ENCODE data around the gene CA14.
"Not testable (repeated sequence)": the region's sequence is repeated elsewhere in the genome, so short reads cannot be mapped to it uniquely, and the experiment has no call there.

CA14 gene

DNA sequence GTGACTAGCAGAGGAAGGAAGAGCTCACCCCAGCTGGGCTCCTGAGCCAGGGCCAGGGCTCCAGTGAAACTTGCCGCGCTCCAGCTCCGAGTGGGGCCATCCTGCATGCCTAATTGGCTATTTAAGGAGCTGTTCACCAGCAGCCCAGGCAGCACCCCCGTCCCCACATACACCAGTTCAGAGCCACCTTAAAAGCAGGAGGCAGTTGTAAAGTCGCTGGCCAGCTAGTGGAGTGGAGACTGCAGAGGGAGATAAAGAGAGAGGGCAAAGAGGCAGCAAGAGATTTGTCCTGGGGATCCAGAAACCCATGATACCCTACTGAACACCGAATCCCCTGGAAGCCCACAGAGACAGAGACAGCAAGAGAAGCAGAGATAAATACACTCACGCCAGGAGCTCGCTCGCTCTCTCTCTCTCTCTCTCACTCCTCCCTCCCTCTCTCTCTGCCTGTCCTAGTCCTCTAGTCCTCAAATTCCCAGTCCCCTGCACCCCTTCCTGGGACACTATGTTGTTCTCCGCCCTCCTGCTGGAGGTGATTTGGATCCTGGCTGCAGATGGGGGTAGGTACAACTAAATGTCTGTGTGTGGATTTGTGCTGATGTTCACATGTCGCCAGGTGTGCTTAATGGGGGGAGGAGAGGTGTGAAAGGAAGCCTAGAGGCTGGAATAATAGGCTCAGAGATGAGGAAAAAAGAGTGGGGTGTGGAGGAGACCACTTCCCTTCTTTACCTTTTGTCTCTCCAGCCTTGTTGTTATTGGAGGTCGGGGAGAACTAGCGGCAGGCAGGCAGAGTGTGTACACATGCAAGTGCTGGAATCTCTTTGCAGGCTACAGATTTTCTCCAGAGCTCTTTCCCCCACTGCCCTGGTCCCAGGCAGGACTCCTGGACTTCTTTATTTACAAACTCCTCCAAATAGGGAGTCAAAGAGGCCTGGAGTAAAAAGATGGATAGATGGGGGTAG, at the start of gene CA14:
TSS of gene CA14 (plus strand) at position 151 of the 962 bp plus-strand sequence. CDS start at position 506, 355 bp downstream.
- DNase-seq: no peak

DNA sequence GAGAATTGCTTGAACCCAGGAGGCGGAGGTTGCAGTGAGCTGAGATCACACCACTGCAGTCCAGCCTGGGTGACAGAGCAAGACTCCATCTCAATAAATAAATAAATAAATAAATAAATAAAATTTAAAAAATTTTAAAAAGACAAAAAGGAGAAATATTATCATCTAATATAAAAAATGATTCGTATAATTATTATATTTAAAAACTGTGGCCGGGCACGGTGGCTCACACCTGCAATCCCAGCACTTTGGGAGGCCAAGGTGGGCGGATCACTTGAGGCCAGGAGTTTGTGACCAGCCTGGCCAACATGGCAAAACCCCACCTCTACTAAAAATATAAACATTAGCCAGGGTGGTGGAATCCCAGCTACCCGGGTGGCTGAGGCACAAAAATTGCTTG, 49.1 kb upstream of the CA14 start:
- not testable (repeated sequence) for DNase-seq

DNA sequence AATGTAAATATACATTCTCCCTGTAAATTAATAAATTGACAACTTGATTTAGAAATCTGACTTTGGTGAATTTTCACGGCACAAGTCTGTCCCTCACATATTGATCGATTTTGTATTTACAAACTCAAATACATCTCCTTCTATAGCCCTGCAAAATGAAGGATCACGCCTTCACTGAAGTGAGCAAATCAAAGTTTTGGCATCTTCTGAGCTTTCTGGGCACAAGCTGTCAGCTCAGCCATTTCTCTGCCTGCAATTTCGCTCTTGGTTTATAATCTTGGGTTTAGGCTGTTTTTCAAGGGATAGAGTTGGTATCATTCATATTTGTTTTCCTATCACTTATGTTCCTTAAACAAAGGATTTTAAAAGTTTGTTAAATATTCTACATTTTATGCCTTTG, 47.5 kb upstream of the CA14 start:
- no peak for DNase-seq

DNA sequence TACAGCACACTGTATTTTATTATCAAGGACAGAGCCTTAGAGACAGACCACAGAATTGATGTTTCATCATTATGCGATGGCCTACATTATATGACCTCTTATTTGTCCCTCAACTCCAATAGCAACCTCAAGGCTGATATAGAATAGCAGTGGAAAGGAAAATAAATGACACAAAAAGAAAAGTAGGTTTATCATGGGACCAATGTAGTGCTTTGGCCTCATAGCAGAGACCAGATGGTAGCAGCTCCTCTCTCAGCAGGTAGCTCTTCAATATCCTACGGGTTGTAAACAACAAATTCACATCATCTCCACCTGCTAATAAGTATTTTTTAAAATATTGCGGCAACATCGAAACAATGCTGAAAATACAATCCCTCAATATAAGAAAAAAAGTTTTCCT, 46.9 kb upstream of the CA14 start:
- DNase-seq: no peak

DNA sequence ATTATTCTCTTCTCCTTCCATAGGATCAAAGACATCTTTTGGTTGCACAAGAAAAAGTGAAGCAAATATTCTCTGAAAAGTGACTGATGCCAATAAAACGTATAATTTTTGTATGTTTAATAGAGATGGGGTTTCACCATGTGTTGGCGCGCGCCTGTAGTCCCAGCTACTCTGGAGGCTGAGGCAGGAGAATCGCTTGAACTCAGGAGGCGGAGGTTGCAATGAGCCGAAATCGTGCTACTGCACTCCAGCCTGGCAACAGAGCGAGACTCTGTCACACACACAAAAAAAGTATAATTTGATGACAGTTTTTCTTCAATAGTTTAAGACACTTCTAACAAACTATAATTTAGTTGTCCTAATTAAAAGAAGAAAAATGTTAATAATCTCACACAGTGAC, 45.5 kb upstream of the CA14 start:
- no peak for DNase-seq

DNA sequence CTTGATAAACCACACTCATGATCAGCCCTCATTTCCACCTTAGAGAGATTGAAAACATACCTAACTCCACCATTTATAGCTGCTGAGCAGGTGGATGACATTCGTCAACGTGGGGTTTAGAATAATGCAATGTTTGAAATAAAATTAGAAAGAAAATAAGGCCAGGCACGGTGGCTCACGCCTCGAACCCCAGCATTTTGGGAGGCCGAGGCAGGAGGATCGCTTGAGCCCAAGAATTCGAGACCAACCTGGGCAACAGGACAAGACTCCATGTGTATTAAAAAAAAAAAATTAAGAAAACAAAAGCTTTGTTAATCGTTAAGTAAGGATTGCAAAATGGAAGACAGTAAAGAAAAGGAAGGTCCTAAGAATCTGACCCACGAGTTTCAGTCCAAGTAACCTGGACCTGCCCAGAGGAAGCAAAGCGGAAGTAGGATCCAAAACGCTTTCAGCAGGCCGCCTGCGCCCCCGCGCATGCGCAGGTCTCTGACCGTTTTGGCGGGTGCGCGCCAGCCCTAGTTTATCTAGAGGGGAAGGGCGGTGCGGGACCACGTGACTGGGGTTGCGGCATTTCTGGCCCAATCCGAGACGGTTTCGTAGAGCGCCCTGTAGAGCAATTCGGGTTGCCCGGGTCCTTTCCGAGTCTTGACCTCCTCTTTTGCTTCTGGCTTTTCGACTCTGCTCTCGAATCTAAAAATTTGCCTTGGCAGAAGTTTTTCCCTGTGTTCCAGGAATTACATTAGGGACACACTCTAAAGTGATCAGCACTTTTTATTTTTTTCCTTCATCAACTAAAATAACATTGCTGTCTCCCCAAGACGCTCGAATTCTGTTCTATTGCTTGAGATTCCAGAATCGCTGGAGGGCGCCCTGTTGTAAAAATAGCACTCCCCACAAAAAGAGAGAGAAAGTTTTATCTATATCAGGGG, 44.1 kb upstream of the CA14 start:
- DNase-seq: peak; percentile 92 to 93

DNA sequence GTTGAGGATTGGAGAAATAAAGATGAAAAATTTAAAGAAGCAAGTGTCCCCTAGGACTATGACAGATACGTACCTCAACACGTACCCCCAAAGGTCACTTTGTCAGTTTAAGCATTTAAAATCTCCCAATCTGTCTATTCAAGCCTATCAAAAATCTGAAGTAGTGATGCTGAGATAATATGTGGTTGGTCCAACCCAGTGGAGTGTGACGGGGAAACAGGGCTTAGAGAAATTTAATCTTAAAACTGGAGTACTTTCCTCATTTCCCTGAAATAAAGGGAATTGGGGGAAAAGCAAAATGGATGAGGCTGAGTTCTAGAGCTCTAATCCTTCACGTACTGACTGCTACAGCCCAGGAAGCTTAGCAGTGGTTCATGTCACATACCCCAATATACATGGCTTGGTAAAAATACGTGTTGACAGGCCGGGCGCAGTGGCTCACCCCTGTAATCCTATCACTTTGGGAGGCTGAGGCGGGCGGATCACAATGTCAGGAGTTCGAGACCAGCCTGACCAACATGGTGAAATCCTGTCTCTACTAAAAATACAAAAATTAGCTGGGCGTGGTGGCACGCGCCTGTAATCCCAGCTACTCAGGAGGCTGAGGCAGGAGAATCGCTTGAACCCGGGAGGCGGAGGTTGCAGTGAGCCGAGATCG, 43.3 kb upstream of the CA14 start:
- not testable (repeated sequence) for DNase-seq

DNA sequence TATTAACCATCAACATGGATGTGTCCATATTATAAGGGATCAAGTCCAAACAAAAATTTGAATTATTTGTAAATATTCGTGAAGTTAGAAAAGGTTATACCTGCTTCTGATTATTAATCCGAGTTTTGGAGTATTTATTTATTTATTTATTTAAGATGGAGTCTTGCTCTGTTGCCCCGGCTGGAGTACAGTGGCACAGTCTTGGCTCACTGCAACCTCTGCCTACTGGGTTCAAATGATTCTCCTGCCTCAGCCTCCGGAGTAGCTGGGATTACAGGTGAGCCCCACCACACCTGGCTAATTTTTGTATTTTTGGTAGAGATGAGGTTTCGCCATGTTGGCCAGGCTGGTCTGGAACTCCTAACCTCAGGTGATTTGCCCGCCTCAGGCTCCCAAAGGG, 41.7 kb upstream of the CA14 start:
- not testable (repeated sequence) for DNase-seq

DNA sequence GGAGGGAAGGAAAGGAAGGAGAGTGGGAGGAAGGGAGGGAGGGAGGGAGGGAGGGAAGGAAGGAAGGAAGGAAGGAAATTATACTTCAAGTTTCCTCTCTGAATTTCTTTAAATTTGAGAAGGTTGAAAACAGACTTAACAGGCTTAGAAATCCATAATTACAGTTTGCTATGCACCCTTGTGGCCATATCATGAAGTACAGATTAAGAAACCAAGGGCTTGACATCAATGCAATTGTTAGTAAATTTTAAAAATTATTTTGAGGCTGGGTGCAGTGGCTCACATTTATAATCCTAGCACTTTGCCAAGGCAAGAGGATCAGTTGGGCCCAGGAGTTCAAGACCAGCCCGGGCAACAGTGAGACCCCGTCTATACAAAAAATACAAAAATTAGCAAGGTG, 36.0 kb upstream of the CA14 start:
- peak in 1 of 2 donors; percentile 55 for DNase-seq

DNA sequence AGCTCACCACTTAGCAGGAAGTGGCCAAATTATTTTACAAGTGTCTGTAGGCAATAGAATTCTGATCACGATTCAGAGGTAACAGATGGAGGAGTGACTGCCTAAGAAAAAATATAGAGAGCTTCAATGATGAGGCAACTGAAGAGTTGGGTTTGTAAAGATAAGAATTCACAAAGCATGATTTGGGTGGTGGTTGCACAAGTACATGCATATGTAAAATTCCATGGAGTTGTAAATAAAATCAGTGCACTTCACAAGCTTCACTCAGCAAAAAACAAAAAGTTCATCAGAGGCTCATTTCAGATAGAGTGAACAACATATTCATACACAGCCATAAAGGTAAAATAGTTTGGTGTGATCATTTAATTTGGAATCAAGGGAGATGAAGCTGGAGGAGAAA, 32.6 kb upstream of the CA14 start:
- DNase-seq: no peak

DNA sequence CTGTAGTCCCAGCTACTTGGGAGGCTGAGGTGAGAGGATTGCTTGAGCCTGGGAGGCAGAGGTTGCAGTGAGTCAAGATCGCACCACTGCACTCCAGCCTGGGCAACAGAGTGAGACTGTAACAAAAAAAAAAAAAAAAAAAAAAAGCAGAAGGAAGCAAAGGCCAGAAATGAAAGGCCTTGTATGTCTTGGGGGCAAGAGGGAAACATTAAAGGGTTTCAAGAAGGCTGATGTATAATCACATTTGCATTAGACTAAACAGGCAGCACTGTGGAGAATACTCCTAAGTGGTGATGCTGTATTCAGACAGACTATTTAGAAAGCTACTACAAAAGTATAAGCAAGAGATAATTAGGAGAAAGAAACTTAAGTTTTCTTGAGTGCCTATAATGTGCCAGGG, 32.0 kb upstream of the CA14 start:
- DNase-seq: no peak

DNA sequence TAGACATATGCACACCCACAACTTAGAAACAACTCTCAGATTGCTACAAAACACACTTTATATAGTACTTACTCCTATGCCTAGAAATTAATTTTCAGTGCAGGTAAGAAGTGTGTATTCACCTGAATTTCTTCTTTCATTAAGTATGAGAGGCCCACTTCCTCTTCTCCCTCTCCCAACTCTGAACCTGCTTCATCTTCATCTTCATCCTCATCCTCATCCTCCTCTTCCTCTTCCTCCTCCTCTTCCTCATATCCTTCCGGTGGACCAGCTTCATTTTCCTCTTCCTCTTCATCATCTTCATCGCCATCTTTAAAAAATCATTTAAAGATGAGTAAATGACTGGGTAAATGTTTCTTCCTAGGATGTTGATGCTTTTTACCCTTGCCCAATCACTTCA, 31.1 kb upstream of the CA14 start:
- no peak for DNase-seq

DNA sequence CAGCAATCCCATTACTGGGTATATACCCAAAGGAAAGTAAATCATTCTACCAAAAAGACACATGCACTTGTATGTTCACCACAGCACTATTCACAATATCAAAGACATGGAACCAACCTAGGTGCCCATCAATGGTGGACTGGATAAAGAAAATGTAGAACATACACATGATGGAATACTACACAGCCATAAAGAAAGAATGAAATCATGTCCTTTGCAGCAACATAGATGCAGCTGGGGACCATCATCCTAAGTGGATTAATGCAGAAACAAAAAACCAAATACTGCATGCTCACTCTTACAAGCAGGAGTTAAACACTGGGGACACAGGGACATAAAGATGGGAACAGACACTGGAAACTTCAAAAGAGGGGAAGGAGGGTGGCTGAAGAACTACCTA, 30.3 kb upstream of the CA14 start:
- DNase-seq: no peak

DNA sequence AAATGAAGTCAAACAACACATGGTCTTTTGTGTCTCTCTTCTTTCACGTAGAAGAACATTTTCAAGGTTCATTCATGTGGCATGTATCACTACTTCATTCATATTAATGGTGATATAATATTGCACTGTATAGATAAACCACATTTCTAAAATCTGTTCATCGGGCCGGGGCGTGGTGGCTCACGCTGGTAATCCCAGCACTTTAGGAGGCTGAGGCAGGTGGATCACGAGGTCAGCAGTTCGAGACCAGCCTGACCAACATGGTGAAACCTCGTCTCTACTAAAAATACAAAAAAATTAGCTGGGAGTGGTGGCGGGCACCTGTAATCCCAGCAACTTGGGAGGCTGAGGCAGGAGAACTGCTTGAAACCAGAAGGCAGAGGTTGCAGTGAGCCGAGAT, 29.3 kb upstream of the CA14 start:
- DNase-seq: not testable (repeated sequence)

DNA sequence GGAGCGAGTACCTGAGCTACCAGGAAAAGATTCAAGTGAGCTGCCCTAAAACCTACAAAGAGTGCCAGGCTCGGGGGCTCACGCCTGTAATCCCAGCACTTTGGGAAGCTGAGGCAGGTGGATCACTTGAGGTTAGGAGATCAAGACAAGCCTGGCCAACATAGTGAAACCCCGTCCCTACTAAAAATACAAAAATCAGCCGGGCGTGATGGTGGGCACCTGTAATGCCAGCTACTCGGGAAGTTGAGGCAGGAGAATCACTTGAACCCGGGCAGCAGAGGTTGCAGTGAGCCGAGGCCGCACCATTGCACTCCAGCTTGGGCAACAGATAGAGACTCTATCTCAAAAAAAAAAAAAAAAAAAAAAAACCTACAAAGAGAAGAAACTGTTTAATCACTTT, 24.7 kb upstream of the CA14 start:
- DNase-seq: not testable (repeated sequence)

DNA sequence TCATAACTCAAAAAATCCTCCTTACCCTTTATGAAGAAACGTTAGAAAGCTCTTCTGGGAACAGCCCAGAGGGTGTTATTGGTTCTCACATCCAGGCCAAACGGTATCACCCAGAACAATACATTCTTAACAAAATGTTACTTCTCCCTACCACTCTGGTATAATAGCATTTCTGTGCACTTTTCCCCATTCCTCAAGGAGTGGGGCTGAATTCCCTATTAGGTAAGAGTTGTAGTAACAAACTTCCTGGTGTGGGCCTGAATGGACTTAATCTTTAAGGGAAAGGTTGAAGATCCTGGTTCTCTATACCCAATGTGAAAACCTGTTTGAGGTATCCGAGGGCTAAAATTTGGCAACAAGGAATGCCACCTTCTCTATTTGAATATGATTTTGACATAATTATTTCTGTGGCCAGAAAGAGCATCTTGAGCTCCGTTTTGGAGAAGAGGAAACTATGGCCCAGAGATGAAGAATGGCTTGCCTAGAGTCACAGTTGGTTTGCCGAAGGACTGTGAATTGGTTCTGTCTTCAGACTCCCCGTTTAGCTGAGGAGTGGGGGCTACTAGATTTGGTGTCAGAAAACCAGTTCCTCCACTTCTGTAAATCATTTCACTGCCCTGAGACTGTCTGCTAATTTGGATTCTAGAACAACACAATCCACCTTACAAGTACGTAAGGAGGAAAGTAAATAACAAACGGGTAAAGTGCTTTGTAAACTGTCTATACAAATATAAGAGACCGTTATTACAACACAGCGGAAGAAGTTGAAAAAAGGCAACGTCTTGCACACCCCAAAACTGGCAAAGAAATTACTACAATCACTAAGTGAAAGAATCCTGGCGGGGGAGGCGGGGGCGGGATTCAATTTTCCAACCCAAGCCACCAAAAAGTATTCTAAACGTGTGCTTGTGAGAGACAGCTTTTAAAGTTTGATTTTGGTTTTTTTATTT, 23.9 kb upstream of the CA14 start:
- peak in 1 of 2 donors; percentile 45 for DNase-seq

DNA sequence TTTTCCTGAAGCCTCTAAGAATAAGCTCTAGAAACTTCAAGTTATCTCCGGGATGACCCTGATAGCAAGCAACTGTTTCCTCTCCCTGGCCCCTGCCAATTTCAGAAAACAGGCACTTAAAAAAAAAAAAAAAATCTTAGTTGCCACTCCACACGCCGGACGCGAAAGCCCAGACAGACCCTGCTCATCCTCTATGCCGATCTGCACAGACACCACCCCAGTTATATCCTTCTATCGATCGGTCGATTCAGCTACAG, 23.3 kb upstream of the CA14 start:
- no peak for DNase-seq

DNA sequence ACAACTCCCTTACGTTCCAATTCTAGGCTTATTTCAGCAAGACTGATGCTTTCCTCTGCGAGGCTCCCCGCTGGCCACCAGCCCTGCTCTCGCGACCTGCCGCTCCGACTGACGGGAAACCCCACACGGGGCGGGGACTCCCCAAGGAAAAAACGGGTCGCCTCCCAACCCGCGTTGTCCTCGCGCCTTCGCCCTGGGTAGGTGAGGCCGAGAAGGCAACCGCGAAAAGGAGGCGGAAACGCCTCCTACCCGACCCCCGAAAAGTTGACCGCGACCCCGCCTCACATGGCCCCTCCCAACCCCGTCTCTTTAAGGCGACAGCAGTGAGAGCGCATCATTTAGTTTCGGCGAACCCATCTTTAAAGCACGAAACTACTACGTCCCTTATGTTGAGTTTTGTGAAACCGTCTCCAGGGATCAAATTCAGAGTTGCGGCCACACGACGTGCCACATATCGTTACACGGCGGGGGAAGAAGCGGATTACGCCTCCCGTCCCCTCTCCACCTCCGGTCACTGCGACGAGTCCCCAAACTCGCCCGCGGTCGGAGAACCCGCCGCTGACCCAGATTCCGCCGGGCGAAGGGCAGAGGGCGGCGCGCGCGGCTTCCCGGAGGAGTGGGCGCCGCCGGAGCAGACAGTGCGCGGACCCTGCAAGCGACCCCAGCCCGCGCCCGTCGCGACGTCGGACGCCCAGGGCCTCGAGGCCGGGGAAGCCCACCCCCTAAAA, 22.8 kb upstream of the CA14 start:
- DNase-seq: peak; percentile 90 to 94

DNA sequence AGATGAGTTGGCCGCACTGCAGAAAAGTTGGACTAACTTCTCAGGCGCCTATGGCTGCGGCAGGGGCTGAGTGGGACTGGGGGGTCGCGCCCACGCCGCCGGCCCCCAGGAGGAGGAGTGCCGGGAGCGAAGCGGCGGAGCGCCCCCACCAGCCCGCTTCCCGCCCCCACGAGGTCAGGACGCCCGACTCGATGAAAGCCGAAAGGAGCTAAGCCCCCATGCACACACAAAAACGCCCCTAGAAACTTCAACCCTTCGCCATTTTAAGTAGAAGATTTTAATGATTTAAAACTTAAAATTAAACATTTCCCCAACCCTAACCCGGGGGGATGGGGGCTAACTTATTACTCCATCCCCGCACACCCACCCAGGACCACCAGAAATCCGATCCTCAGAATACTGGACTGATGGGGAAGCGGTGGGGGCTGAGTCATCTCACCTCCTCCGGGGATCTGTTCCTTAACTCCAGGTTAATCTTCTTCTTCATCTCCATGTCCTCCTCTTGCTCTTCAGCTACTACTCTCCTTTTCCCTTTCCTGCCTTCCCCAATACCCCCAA, 22.2 kb upstream of the CA14 start:
- DNase-seq: peak; percentile 8 to 39

DNA sequence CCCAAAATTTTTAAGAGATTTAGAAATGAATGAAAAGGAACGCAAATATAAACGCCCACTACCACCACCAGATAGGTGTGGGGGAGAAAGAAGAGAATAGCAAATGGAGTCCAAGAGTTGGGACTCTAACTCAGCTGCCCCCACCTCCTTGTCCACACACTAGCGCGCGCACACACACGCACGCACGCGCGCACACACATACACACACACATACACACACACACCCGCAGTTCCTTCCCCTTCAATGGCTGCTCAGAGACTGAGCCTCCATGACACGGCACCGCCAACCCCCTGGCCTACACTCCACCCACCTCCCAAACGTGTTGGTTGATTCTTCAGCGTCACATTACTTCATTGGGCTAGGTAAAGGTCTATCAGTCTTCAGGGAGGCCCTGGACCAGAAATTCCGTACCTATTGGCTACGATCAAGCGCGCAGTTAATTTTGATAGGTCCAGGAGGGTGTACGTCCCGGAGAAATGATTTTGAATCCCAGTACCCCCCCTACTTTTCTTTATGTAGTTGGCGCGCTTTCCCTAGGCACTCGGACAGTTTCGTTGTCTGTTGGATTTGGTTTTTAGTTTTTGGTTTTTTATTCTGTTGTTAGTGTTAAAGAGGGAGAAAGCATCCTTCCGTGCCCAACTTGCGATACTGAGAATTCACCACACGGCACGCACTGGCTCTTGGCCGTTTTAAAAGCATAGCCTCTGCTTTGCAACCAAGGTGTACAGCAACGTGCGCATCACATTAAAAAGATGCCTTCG, 21.5 kb upstream of the CA14 start, which contains the start of gene ANP32E:
TSS of gene ANP32E (minus strand) at position 261 of the 762 bp plus-strand sequence. CDS start 326 bp downstream, outside the sequence.
- peak; percentile 98 to 99 for DNase-seq

Measured in CD4-positive, alpha-beta T cell treated with Interferon alpha-2 for 1 hour (primary cell).